Measurements from ENCODE around the gene ADSS1. TPM values are rescaled to one million over a fixed set of nuclear protein-coding genes. Genes with fewer than 3 reads are reported as not detected.

ADSS1 gene
- total RNA-seq, 1 donor from 2014 or later = 215 TPM

GRCh38 chr14:104685998-104686610 lies 37.9 kb upstream of the ADSS1 start:
- ATAC-seq (ENCODE audit: poor library complexity) (no peak), DNase-seq (no peak)
- intact Hi-C loops (cut with DNase I) = no loop called here

DNA sequence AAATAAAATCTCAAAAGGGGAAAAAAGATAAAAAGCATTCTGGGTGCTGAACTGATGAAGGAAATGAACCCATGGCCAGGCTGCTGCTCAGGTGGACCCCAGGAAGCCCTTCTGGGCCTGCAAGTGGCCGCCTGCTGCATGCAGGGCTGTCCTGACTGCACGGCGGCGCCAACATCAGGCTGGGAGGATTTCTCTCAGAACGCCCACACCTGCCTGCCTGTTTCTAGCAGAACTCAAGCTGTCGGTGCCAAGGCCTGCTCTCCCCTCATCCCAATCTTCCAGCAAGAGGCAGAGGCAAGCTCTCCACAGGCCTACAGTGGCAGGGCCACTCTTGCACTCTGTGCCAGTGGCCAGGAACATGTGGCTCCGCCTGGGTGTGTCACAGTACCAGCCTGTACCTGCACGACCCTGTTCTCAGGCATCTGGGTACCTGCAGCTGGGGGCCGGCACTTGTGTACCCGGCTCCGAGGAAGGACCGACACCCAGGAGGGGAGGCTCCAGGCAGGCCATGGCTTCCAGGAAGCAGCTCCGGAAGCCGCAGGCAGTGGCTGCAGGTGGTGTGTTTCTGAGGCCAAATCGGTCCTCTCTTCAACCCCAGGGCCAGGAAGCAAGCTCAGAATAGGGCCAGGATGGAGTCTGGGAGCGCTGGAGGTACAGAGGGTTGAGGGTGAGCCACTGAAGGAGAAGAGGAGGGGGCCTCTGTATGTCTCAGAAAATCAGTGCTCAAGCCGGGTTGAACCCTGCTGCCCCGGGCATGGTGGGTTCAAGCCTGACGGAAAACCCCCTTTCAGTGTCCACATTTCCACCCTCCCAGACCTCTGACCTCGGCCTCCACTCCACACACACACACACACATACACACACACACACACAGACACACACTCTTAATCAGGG lies 37.2 kb upstream of the ADSS1 start:
- DNase-seq (peak; percentile 41), ATAC-seq (ENCODE audit: poor library complexity) (no peak)
- intact Hi-C loops (cut with DNase I) = no loop called here

DNA sequence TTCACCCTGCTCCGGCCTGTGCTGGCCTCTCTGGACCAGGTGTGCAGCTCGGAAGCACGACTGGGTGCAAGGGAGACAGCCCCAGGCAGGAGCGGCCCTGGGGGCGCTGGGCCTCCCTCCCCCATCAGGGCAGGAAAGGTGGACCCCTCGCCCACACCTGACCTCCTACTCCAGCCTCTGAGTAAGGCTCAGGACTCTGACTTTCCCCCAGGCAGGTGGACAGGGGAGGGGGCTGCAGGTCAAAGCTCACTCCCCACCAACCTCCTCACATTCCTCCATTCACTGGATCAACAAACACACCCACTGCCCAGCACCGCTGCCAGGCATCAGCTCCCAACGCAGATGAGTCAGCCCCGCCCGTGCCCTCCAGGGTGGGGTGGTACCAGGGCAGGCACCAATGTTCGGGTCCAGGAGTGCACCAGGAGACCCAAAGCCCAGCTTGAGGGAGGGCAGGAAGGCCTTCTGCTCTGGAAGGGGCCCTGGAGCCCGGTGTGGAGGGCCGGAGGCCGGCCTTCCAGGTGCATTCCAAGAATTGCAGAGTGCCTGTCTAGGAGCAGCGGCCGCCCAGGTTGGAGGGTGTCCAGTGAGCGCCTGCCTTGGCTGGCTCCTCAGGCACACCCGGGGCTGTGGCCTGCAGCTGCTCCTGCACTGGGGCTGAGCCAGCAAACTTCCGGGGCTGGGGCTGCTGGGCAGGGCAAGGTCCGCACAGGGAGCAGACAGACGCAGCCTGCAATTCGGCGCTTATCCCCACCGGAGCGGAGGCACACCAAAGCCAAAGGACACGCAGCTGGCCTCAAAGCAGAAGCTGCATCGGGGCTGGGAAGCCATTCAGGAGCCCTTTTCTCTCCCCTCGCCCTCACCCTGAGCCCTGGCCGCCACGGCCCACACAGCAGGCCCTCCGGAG lies 36.2 kb upstream of the ADSS1 start:
- DNase-seq = peak; percentile 91
- peak; percentile 87 for ATAC-seq (ENCODE audit: poor library complexity)
- intact Hi-C loops (cut with DNase I) = no loop called here

GRCh38 chr14:104688505-104689108 lies 35.4 kb upstream of the ADSS1 start:
- ATAC-seq (ENCODE audit: poor library complexity) (peak; percentile 3), DNase-seq (peak; percentile 58)
- intact Hi-C loops (cut with DNase I) = no loop called here

DNA sequence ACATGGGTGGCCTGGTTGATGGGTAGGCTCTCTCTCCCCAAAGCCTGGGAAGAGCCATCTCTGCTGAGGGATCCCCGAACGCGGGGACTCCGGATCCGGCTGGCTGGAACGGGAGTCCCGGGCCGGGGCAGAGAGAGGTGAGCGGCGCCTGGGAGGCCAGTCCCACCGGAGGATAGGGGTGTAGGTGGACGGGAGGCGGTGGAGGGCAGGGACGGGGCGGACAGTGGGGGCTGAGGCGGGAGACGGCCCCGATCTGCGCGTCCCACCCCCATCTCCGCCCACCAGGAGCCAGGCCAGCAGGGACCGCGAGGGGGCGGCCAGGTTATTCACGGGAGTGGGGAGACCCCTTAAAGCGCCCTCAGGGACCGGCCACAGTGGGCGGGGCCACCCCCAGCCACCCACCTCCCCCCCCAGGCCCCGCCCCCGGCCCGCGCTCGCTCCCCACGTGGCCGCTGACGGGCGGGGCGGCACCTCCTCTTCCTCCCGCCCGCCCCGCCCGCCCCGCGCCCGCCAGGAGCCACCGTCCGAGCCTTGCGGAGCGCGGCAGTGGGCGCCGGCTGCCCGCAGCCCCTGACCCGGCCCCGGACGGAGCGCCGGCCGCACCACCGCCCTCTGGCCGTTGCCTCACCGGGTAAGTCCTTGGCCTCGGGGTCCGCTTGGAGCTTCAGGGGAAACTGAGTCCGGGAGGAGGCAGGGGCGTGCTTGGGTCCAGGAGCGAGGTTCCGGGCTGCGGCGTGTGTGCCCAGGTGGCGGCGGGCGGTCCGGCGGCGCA lies 34.7 kb upstream of the ADSS1 start, which contains the start of gene INF2:
INF2 (plus strand) TSS at position 510 of the 772 bp plus-strand sequence. CDS start 11,748 bp downstream, outside the sequence.
- DNase-seq = peak; percentile 77
- intact Hi-C loops (cut with DNase I) = no loop called here
- peak; percentile 81 for ATAC-seq (ENCODE audit: poor library complexity)

DNA sequence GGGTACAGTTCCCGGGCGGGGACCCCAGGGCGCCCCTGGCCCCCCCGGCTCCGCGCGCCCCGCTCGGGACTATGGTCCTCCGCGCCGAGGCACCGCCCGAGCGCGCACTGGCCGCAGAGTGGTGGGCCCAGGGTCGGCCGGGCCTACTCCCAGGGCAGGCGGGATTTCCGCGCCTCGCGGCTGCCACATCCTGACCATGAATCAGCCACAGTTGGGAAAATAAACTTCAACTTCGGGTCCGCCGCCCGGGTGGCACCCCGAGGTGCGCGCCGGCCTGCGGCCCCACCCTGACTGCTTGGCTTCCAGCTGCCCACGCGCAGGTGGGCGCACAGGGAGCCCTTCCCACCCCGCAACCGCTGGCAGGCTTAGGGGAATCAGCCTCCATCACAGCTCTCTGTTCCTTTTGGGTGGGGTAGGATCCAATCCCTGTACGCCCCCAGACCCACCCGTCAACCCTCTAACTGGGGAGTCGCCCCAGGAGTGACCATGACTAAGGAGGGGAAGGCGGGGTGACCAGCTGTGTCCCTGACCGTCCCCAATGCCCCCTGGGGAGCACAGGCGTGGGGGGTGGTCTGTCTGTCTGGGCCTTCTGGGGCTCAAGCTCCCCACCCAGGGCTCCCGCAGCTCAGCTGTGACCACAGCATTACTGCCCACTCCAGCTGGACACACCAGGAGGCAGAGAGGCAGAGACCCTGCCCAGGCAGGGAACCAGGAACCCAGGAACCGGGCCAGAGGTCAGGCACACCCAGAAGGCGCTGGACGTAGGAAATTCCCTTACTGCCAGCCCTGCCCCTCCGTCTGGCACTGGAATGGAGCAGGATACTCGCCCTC lies 33.9 kb upstream of the ADSS1 start:
- intact Hi-C loops (cut with DNase I) = no loop called here
- DNase-seq (no peak), ATAC-seq (ENCODE audit: poor library complexity) (peak; percentile 24)

GRCh38 chr14:104690861-104691455 lies 33.1 kb upstream of the ADSS1 start:
- no peak for DNase-seq
- intact Hi-C loops (cut with DNase I) = no loop called here
- ATAC-seq (ENCODE audit: poor library complexity) = no peak

GRCh38 chr14:104691546-104692260 lies 32.3 kb upstream of the ADSS1 start:
- DNase-seq = no peak
- intact Hi-C loops (cut with DNase I) = no loop called here
- no peak for ATAC-seq (ENCODE audit: poor library complexity)

- ATAC-seq (ENCODE audit: poor library complexity) (no peak), DNase-seq (no peak)
- intact Hi-C loops (cut with DNase I) = no loop called here
These were observed 31.6 kb upstream of the ADSS1 start for GRCh38 chr14:104692261-104692938.

DNA sequence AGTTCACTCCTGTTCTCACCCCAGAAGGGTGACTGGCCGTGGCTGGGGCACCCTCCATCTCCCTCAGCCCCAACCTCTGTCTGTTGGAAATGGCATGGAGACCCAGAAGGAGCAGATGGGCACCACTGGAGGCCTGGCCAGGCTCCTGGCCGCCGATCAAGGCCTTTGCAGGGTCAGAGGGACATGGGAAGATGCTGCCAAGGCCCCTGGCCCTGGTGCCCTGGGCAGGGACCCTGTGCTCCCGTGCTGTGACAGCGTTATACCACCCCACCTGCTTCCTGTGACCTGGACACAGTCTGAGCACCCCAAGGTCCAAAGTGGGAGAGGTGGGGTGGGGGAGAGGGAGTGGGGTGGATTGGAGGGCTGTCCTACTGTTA lies 31.1 kb upstream of the ADSS1 start:
- ATAC-seq (ENCODE audit: poor library complexity) (no peak), DNase-seq (no peak)
- intact Hi-C loops (cut with DNase I) = no loop called here

DNA sequence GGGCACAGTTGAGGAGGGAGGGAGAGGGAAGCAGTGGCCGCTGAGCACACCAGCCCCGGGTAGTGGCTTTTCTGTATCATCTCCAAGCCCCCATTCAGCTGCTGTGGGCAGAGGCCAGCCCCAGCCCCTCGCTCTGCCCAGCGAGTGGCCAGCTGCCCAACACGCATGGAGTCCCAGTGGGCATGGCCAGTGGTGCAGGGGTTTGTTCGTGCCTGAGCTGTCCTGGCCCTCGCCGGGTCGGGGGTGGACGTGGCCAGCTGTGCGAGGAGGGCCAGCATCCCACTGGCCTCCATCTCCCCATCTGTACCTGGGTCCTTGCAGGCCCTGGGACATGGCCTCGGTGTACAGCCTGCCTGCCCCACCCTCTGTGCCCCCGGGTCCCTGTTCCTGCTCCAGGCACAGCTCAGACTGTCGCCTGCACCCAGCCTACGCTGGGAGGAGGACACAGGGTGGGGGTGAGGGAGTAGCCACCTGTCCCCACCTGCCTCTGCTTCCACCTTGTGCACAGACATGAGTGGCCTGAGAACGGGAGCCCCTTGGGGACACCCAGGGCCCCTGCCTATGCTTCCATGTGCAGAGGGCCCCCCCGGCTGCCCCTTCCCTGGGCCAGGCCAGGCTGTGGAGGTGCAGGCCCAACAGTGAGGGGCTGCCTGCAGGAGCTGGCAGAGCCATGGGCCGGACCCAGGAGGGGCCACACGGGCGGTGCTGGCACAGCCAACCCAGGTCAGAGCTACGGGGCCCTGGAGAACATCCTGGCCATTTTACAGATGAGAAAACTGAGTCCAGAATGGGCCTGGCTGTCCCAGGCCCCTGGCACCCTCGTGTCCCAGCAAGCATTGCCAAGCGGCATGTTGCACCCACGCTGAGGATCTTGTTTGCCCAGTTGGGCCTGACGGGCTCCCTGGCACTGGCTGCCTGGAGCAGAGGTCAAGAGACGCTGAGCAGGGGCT lies 30.3 kb upstream of the ADSS1 start:
- DNase-seq (no peak), ATAC-seq (ENCODE audit: poor library complexity) (no peak)
- intact Hi-C loops (cut with DNase I) = no loop called here

DNA sequence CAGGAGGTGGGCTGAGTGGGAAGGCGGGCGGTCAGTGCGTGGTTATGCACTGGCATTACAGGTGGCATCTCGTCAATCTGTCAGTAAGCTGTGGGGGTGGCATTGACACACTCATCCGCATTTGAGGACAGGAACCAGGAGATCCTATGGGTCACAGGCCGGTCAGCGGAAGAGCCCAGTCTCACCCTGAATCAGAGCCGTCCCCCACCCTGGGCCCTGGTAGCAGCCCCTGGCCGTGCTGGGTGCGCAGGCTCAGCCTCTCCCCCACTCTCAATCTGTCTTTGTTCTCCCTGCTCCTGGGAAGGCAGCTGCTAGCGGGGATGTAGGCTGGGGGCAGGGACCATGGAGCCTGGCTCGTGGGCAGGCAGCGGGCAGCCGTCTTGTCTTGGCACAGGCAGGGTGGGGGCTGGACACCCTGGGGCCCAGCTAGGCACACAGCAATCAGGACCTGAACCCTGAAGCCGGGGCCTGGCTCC lies 29.5 kb upstream of the ADSS1 start:
- DNase-seq (no peak), ATAC-seq (ENCODE audit: poor library complexity) (no peak)
- intact Hi-C loops (cut with DNase I) = no loop called here

- ATAC-seq (ENCODE audit: poor library complexity) = no peak
- DNase-seq = peak; percentile 69
- intact Hi-C loops (cut with DNase I) = no loop called here
These were observed 28.9 kb upstream of the ADSS1 start for GRCh38 chr14:104694991-104695659.

- no peak for DNase-seq
- no peak for ATAC-seq (ENCODE audit: poor library complexity)
- intact Hi-C loops (cut with DNase I) = no loop called here
These were observed 28.4 kb upstream of the ADSS1 start for GRCh38 chr14:104695660-104696000.

All from Right ventricle myocardium superior (tissue), 1 donor.